NK-92 (cell line): ENCODE measurements around the gene ADAMTS14.
"Not testable (repeated sequence)": the region's sequence is repeated elsewhere in the genome, so short reads cannot be mapped to it uniquely, and the experiment has no call there.

ENCODE experiments used
- DNase-seq: peaks from one replicate; lab custom pipeline; 2025; ENCODE audit not compliant: unreplicated experiment; lab: John Stamatoyannopoulos, UW

The ADAMTS14 gene

GRCh38 chr10:70672165-70673042, at the start of gene ADAMTS14:
Gene ADAMTS14 (plus strand): TSS chr10:70672506. CDS start chr10:70672803, 297 bp downstream.
- DNase-seq = no peak

- DNase-seq = no peak
Measured at GRCh38 chr10:70622541-70622940, 49.8 kb upstream of the ADAMTS14 start.

- DNase-seq = no peak
Measured at GRCh38 chr10:70622981-70623844, 49.1 kb upstream of the ADAMTS14 start.

- no peak for DNase-seq
Measured at GRCh38 chr10:70626056-70626455, 46.2 kb upstream of the ADAMTS14 start.

- DNase-seq = no peak
Measured at GRCh38 chr10:70629338-70629737, 43.0 kb upstream of the ADAMTS14 start.

GRCh38 chr10:70631735-70632134, 40.6 kb upstream of the ADAMTS14 start:
- DNase-seq = not testable (repeated sequence)

- DNase-seq = no peak
Measured at GRCh38 chr10:70634011-70634410, 38.3 kb upstream of the ADAMTS14 start.

- not testable (repeated sequence) for DNase-seq
Measured at GRCh38 chr10:70634515-70634914, 37.8 kb upstream of the ADAMTS14 start.

- DNase-seq = not testable (repeated sequence)
Measured at GRCh38 chr10:70639640-70640383, 32.5 kb upstream of the ADAMTS14 start.

- not testable (repeated sequence) for DNase-seq
Measured at GRCh38 chr10:70643272-70643671, 29.0 kb upstream of the ADAMTS14 start.

- DNase-seq = not testable (repeated sequence)
Measured at GRCh38 chr10:70644959-70645358, 27.3 kb upstream of the ADAMTS14 start.

- DNase-seq = no peak
Measured at GRCh38 chr10:70647086-70647485, 25.2 kb upstream of the ADAMTS14 start.

GRCh38 chr10:70648427-70648826, 23.9 kb upstream of the ADAMTS14 start:
- DNase-seq = no peak

- no peak for DNase-seq
Measured at GRCh38 chr10:70649526-70649925, 22.8 kb upstream of the ADAMTS14 start.

- no peak for DNase-seq
Measured at GRCh38 chr10:70650104-70650503, 22.2 kb upstream of the ADAMTS14 start.

- no peak for DNase-seq
Measured at GRCh38 chr10:70650718-70651117, 21.6 kb upstream of the ADAMTS14 start.

GRCh38 chr10:70651661-70652060, 20.6 kb upstream of the ADAMTS14 start:
- DNase-seq = no peak

- DNase-seq = no peak
Measured at GRCh38 chr10:70652761-70653657, 19.3 kb upstream of the ADAMTS14 start.

- DNase-seq = no peak
Measured at GRCh38 chr10:70655316-70655715, 17.0 kb upstream of the ADAMTS14 start.

- no peak for DNase-seq
Measured at GRCh38 chr10:70656489-70656888, 15.8 kb upstream of the ADAMTS14 start.
